ENCODE measurements around the gene RHBDL1. TPM values are rescaled to one million over a fixed set of nuclear protein-coding genes. Genes with fewer than 3 reads are reported as not detected.

RHBDL1 gene
- polyA plus RNA-seq, 6 donors from 2014 or later, result not detected

DNA sequence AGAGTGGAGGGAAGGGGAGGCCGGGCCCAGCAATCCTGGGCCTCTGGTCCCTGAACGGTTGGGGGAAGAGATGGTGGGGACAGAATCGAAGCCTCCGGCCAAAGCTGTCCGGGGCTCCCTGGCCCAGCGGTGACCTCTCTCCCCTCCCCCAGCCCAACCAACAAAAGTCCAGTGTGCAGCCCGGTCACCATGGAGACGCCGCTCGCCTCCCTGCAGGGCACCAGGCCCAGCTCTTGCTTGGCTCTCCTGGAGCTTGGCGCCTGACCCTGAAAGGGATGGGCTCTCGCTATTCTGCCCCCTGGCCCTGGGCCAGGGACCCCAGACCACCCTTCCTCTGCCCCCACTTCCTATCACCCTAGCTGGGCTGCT lies 40.7 kb downstream of the RHBDL1 start:
- ATAC-seq (ENCODE audit: low read depth in 2 of 2), result no peak

DNA sequence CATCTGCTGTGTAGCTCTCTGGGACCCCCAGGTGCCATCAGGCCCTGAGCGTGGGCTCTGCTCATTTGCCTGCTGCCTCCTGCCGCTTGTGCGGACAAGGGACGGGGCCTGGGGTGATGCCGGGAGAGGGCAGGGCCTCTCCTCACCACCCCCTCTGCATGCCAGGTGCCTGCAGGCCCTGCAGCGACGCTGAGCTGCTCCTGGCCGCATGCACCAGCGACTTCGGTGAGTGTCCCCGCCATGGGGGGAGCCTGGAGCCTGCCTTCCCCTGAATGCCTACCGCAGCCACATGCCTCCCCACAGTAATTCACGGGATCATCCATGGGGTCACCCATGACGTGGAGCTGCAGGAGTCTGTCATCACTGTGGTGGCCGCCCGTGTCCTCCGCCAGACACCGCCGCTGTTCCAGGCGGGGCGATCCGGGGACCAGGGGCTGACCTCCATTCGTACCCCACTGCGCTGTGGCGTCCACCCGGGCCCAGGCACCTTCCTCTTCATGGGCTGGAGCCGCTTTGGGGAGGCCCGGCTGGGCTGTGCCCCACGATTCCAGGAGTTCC lies 41.4 kb downstream of the RHBDL1 start:
- Mint-ChIP-seq H3K4me3 (peak overlapping the region in 2 of 8 donors; percentile 68 to 71), H3K27ac (no peak overlapping the region), H3K36me3 (no peaks in the 10 kb centered on the region), H3K27me3 (peaks cover 0 to 20% (median 7%) of the 10 kb centered on the region in 3 donors), H3K9me3 (no peaks in the 10 kb centered on the region), H3K4me1 (peaks cover 10 to 24% (median 17%) of the 10 kb centered on the region in 3 donors)
- no peak for DNase-seq
- ATAC-seq (ENCODE audit: low read depth in 2 of 2), result no peak

More for the DNA sequence above, 40.7 kb downstream of the RHBDL1 start:
- DNase-seq, result no peak
- no peaks in the 10 kb centered on the region for H3K36me3 Mint-ChIP-seq
- H3K9me3 Mint-ChIP-seq, result no peaks in the 10 kb centered on the region
- H3K4me1 Mint-ChIP-seq, result peaks cover 10 to 24% (median 18%) of the 10 kb centered on the region in 3 donors
- H3K4me3 Mint-ChIP-seq, result peak overlapping the region; percentile 51 to 77 (median 70)
- H3K27ac Mint-ChIP-seq, result peak overlapping the region in 1 of 6 donors; percentile 68
- peaks cover 0 to 25% (median 7%) of the 10 kb centered on the region in 3 donors for H3K27me3 Mint-ChIP-seq

DNA sequence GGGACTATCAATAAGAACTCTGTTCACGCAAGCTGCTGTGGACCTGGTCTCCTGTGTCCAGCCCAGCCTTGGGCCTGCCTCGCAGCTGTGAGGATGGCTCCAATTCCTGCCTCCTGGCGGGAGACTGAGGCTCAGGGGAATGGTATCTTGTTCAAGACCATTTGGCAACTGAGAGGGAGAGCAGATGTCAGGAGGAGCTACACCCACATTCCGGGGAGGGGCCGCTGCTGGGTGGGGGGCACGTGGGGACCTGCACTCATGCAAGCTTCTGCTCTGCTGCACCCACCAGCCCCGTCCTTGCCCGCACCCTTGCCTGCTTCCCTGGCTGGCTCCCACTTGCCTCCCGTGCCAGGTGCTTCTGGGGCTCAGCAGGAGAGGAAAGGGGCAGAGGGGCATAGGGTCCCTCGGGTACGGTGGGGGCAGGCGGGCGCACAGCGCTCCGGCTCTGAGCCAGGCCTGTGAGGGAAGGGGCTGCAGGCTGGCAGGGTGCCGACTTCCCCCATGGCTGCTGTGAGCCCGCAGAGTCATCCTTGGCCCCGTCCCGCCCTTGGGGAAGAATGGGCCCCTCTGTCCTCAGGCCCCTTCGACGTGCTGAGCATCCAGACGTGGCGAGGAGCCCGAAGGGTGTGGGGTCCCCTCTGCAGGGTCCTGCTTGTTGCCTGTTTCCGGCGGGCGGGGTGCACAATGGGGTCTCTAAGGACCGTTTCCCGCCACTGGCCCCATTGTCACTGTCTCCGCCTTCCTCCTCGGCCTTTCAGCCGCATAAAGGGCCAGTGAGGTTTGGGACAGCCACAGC lies 42.2 kb downstream of the RHBDL1 start:
- Mint-ChIP-seq H3K36me3 (no peaks in the 10 kb centered on the region), H3K27me3 (peaks cover 0 to 18% (median 6%) of the 10 kb centered on the region in 3 donors), H3K9me3 (no peaks in the 10 kb centered on the region), H3K4me1 (peaks cover 10 to 24% (median 15%) of the 10 kb centered on the region in 3 donors), H3K4me3 (no peak overlapping the region), H3K27ac (no peak overlapping the region)
- ATAC-seq (ENCODE audit: low read depth in 2 of 2) (no peak), DNase-seq (no peak)

DNA sequence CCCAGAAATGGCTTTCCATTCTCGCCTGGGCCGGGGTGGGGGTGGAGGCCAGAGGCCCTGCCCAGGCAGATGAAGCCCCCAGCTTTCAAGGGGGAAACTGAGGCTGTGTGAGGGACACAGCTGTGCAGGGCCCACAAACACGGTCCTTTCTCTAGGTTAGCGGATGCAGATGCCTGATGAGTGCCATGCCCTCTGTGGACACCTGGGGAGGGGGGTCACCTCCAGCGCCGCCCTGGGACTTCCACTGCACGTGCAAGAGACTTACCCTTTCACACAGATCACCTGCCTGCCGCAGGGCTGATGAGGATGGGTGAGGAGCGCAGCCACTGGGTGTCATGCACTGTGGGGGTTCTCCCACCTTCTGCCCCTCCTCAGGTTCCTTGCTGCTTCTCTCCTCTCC lies 42.9 kb downstream of the RHBDL1 start:
- Mint-ChIP-seq H3K4me3 (peak overlapping the region in 3 of 8 donors; percentile 6 to 90 (median 12)), H3K36me3 (no peaks in the 10 kb centered on the region), H3K27me3 (peaks cover 0 to 15% (median 3%) of the 10 kb centered on the region in 3 donors), H3K27ac (no peak overlapping the region), H3K4me1 (peaks cover 12 to 24% (median 14%) of the 10 kb centered on the region in 3 donors), H3K9me3 (no peaks in the 10 kb centered on the region)
- DNase-seq (no peak), ATAC-seq (ENCODE audit: low read depth in 2 of 2) (no peak)

DNA sequence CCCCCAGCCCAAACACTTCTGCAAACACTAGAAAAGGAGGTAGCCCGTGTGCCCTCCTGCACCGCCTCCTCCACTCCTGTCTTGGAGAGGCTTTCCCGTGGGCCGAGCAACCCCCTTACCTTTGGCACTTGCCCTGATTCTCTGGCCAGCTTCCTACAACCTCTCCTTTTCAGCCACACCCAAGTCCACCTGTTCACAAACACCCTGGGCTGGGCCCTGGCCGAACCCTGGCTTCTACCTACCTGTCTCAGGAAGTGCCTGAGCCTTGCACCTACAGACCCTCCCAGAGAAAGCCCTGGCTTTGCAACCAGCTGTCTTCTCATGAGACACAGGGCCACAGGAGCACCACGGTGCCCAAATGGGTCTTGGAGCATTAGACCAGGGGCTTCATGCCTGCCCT lies 43.5 kb downstream of the RHBDL1 start:
- Mint-ChIP-seq H3K27ac (peak overlapping the region in 2 of 6 donors; percentile 65 to 87), H3K27me3 (peaks cover 0 to 13% (median 2%) of the 10 kb centered on the region in 3 donors), H3K9me3 (no peaks in the 10 kb centered on the region), H3K4me3 (peak overlapping the region in 6 of 8 donors; percentile 16 to 90 (median 38)), H3K4me1 (peaks cover 12 to 24% (median 14%) of the 10 kb centered on the region in 3 donors), H3K36me3 (no peaks in the 10 kb centered on the region)
- no peak for ATAC-seq (ENCODE audit: low read depth in 2 of 2)
- DNase-seq, result no peak

DNA sequence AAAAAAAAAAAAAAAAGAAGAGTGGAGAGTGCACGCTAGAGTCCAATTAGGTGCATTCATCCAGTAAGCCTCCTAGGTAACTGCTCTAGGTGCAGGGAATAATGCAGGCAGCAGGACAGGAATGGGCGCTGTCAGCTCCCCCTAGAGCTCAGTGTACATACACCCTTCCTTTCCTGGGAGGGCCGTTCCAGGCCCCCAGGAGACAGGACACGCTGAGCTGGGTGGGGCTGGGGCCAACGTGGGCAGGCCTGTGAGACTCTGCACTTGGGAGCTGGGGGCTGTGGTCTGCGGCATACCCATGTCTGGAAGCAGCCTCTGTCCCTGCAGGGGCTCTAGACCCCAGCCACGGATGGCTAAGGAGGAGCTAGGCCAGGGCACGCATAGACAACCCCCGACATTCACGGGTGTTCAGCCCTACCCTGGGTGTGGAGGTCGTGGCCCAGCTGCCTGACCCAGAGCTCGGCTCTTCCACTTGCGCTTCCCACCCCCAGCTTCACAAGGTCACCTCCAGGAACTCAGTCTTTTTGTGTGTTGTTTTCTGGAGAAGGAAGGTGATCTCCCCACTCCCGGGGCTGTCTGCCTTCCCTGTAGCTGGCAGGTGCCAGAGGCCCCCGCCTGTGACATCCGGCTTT lies 44.5 kb downstream of the RHBDL1 start:
- no peaks in the 10 kb centered on the region for H3K36me3 Mint-ChIP-seq

DNA sequence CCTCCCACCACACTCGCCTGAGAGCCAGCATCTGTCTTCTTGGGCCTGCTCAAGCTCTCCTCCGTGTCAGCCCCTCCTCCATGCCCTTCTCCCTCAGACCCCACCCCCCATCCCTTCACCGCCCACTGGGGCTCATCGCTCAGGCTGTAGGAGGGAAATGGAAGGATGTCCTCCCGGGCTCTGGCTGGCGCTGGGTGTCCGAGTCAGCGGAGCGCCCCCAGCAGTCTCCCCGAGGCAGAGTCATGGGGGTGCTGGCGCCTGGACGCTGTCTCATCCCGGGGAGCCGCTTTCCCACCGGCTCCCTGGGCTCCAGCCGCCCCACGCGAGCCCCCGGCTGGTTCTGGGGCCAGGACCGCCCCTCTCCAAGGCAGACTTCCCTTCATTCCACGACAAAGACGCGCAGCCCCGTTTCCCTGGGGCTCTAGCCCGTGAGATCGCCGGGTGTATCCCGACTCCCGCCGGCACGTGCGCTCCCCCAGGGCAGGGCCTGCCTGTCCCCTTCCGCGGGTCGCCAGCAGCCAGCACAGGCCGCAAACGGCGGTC lies 45.0 kb downstream of the RHBDL1 start:
- H3K27ac Mint-ChIP-seq, result peak overlapping the region in 5 of 6 donors; percentile 33 to 92 (median 76)
- no peaks in the 10 kb centered on the region for H3K9me3 Mint-ChIP-seq
- no peaks in the 10 kb centered on the region for H3K36me3 Mint-ChIP-seq
- peaks cover 0 to 6% (median 0%) of the 10 kb centered on the region in 3 donors for H3K27me3 Mint-ChIP-seq
- peak overlapping the region; percentile 78 to 92 (median 88) for H3K4me3 Mint-ChIP-seq
- ATAC-seq (ENCODE audit: low read depth in 2 of 2), result peak; percentile 6 to 7
- DNase-seq, result peak; percentile 30
- peaks cover 12 to 24% (median 14%) of the 10 kb centered on the region in 3 donors for H3K4me1 Mint-ChIP-seq

More for the DNA sequence above, 44.5 kb downstream of the RHBDL1 start:
- Mint-ChIP-seq H3K4me1 (peaks cover 12 to 24% (median 14%) of the 10 kb centered on the region in 3 donors), H3K27ac (peak overlapping the region in 5 of 6 donors; percentile 33 to 92 (median 76)), H3K4me3 (peak overlapping the region; percentile 78 to 92 (median 88)), H3K9me3 (no peaks in the 10 kb centered on the region), H3K27me3 (peaks cover 0 to 6% (median 0%) of the 10 kb centered on the region in 3 donors)
- ATAC-seq (ENCODE audit: low read depth in 2 of 2) (no peak), DNase-seq (no peak)

DNA sequence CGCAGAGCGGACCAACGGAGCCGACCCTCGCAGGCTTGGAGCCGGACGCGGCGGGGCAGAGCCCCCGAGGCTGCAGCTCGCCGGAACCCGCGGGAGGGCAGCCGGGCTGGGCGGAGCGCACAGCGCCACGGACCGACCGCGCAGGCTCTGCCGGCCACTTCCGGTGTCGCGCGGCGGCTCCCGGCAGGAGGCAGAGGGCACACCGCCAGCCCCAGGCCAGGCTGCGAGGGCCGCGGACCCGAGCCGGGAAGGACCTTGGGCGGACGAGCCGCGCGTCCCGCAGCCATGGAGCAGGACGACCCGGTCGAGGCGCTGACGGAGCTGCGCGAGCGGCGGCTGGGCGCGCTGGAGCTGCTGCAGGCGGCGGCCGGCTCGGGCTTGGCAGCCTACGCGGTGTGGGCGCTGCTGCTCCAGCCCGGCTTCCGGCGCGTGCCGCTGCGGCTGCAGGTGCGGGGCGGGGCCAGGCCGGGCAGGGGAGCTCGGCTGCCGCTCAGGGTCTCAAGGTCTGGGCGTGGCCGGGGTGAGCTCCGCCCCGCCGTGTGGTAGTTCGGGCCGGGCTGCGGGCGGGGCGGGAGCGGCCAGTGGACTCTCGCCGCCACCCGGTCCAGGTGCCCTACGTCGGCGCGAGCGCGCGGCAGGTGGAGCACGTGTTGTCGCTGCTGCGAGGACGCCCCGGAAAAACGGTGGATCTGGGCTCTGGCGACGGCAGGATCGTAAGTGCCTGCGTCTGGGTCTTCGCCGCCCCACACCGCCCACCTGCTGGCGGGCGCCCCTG lies 45.7 kb downstream of the RHBDL1 start, which contains the start of gene ANTKMT:
Gene ANTKMT (plus strand): TSS at position 157 of the 775 bp plus-strand sequence. CDS start 129 bp downstream, at position 286.
- ATAC-seq (ENCODE audit: low read depth in 2 of 2) (peak; percentile 87 to 90), DNase-seq (peak; percentile 84)
- Mint-ChIP-seq H3K9me3 (no peaks in the 10 kb centered on the region), H3K27me3 (peaks cover 0 to 5% (median 0%) of the 10 kb centered on the region in 3 donors), H3K4me1 (peaks cover 12 to 28% (median 14%) of the 10 kb centered on the region in 3 donors), H3K36me3 (no peaks in the 10 kb centered on the region), H3K27ac (peak within 1 kb of the TSS; percentile 33 to 92 (median 68)), H3K4me3 (peak within 1 kb of the TSS; percentile 78 to 92 (median 88))

DNA sequence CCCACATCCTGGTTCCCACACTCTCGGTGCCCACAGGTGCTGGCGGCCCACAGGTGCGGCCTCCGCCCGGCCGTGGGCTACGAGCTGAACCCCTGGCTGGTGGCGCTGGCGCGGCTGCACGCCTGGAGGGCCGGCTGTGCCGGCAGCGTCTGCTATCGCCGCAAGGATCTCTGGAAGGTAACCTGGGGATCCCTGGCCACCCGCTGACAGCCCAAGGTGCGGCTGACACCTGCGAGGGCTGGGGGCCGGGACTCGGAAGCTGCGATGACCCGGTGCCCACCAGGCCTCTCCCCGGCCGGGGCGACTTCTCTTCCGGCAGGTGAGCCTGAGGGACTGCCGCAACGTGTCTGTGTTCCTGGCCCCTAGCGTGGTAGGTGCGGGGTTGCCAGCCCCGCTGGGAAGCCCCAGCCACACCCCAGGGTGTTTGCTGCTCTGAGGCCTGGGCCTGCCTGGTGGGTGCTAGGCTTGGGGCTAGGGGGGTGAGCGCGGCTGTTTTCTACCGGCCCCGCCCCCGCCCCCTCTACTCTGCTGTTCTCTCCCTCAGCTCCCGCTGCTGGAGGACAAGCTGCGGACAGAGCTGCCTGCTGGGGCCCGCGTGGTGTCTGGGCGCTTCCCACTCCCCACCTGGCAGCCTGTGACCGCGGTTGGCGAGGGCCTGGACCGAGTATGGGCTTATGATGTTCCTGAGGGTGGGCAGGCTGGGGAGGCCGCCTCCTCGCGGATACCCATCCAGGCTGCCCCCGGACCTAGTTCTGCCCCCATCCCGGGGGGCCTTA lies 46.5 kb downstream of the RHBDL1 start:
- no peak for ATAC-seq (ENCODE audit: low read depth in 2 of 2)
- Mint-ChIP-seq H3K36me3 (no peaks in the 10 kb centered on the region), H3K4me1 (peaks cover 12 to 24% (median 14%) of the 10 kb centered on the region in 3 donors), H3K4me3 (peak overlapping the region; percentile 25 to 75 (median 64)), H3K9me3 (no peaks in the 10 kb centered on the region), H3K27me3 (no peaks in the 10 kb centered on the region), H3K27ac (peak overlapping the region in 1 of 6 donors; percentile 41)
- DNase-seq, result no peak

DNA sequence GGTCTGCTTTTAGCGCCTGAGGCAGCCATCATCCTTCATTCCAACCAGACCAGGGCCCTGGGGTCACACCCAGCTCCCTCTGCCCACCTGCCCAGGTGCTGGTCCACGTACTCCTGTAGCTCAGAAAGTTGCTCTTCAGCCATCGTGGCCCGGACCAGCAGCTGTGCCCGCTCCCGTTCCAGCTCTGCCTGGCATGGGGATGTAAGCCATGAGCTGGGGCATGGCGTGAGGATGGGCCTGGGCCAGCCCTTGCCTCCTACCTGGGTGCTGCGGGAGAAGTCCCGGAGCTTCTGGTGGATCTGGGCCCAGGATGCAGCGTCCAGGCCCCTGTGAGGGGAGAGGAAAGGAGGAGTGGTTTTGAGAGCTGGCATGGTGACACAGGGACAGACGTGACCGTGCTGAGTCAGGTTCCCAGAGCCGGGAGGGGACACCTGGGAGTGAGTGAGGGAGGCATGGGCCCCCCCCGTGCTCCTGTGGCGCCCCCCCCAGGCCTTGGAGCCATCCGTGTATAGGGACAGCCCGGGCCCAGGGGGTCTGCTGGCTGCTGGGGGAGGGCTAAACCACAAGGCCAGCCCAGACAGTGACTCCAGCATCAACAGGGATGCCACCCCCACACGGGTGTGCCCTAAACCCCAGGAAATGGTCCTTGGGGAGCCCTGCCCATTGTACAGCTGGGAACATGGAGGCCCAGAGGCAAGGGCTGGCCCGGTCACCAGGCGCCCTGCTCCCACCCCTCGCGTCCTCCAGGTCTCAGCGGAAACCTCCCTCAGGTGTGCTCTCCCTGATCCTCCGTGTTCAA lies 47.6 kb downstream of the RHBDL1 start:
- Mint-ChIP-seq H3K4me1 (peaks cover 12 to 24% (median 14%) of the 10 kb centered on the region in 3 donors), H3K27me3 (no peaks in the 10 kb centered on the region), H3K36me3 (no peaks in the 10 kb centered on the region), H3K4me3 (peak overlapping the region in 6 of 8 donors; percentile 6 to 66 (median 53)), H3K27ac (peak overlapping the region in 3 of 6 donors; percentile 13 to 68 (median 53)), H3K9me3 (no peaks in the 10 kb centered on the region)
- ATAC-seq (ENCODE audit: low read depth in 2 of 2) (no peak), DNase-seq (no peak)

DNA sequence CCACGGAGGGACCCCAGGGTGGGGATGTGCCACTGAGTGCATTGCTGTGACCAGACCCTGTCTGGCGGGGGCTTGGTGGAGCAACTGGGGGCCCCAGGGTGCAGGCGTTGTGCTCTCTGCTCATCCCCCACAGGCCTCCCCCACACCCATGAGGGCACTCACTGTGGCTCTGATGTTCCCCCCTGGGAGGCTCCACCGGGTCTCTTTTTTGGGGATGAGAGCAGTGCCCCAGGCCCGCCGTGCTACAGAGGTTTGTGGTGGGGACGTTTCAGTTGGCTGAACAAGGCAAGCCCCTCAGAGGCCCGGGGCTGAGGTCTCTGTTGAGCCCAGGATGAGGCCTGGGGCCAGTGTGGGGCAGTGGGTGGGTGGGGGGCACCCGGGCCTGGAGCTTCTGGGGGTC lies 48.2 kb downstream of the RHBDL1 start:
- DNase-seq (no peak), ATAC-seq (ENCODE audit: low read depth in 2 of 2) (no peak)
- no peaks in the 10 kb centered on the region for H3K36me3 Mint-ChIP-seq
- H3K4me1 Mint-ChIP-seq, result peaks cover 11 to 24% (median 14%) of the 10 kb centered on the region in 3 donors
- peak overlapping the region in 2 of 8 donors; percentile 65 for H3K4me3 Mint-ChIP-seq
- no peaks in the 10 kb centered on the region for H3K9me3 Mint-ChIP-seq
- H3K27ac Mint-ChIP-seq, result no peak overlapping the region
- H3K27me3 Mint-ChIP-seq, result no peaks in the 10 kb centered on the region
